GM12878 (cell line): ENCODE data around the gene PPP1R11. TPM values are rescaled to one million over a fixed set of nuclear protein-coding genes. Genes with fewer than 3 reads are reported as not detected.

Source experiments
- ATAC-seq: fragments of 200-7000 bp; cut with Tn5 transposase; 3 replicates; pipeline ENCODE4 v1.9.1; 2020; ENCODE audit warnings: mild to moderate bottlenecking, moderate library complexity
- BruUV-seq: library from RNA; stranded (reverse); fragments of 400-500 nt; replicated peaks from 2 replicates; lab custom pipeline; 2021; lab: Mats Ljungman, UMichigan
- CTCF ChIA-PET: fragments of 300-600 bp; sonication (Branson Sonifier 250); formaldehyde crosslinking; extraction: SDS; loops from one replicate; lab custom pipeline; 2021; ENCODE audit warnings: inconsistent platforms; lab: Yijun Ruan, JAX
- POLR2A ChIA-PET: fragments of 350-600 bp; formaldehyde crosslinking; extraction: SDS; loops from one replicate; lab custom pipeline; 2021; ENCODE audit warnings: inconsistent platforms; lab: Charles Lee
- RAD21 ChIA-PET: fragments of 300-600 bp; sonication (Branson Sonifier 250); formaldehyde crosslinking; loops from one replicate; lab custom pipeline; 2023; ENCODE audit warnings: antibody characterized with exemption; ENCODE audit not compliant: unreplicated experiment; lab: Charles Lee
- SMC1A ChIA-PET: fragments of 300-600 bp; sonication (Branson Sonifier 250); formaldehyde crosslinking; loops from one replicate; lab custom pipeline; 2023; ENCODE audit not compliant: unreplicated experiment, uncharacterized antibody; lab: Charles Lee
- DNase-seq: peaks from one replicate; pipeline ENCODE4 v3.0.0-alpha.2; 2011; ENCODE audit warnings: low read depth, low spot score
- FAIRE-seq: peaks from 3 replicates; lab custom pipeline; 2011; peaks lifted over from hg19 to GRCh38; lab: Jason Lieb, UNC
- H2AFZ ChIP-seq: 2 replicates; pipeline ENCODE4 v1.6.0; 2011; ENCODE audit warnings: low read depth, low read length, control low read depth; ENCODE audit not compliant: control insufficient read depth
- H3K27ac ChIP-seq: 2 replicates; pipeline ENCODE4 v1.5.1; 2011; ENCODE audit warnings: control low read depth; ENCODE audit not compliant: control insufficient read depth, insufficient read depth
- H3K27me3 ChIP-seq, 2 experiments: replicated peaks in 1 of 2; 2 replicates each; pipeline versions ENCODE4 v1.6.0 to v1.6.1; 2011; ENCODE audit warnings: low read length in 1 of 2; ENCODE audit not compliant: control insufficient read depth in 2 of 2, insufficient read depth in 2 of 2
- H3K36me3 ChIP-seq, 2 experiments: 2 replicates each; pipeline ENCODE4 v1.5.1; 2011; ENCODE audit warnings: low read length in 1 of 2; ENCODE audit not compliant: control insufficient read depth in 2 of 2, insufficient read depth in 2 of 2
- H3K4me1 ChIP-seq: 2 replicates; pipeline ENCODE4 v1.6.1; 2011; ENCODE audit warnings: mild to moderate bottlenecking, low read length, moderate library complexity, mixed read lengths; ENCODE audit not compliant: control insufficient read depth, insufficient read depth
- H3K4me2 ChIP-seq: 2 replicates; pipeline ENCODE4 v1.6.0; 2011; ENCODE audit warnings: control low read depth; ENCODE audit not compliant: control insufficient read depth, insufficient read depth
- H3K4me3 ChIP-seq: fragments of 200-600 bp; sonication (generic); 2 replicates; pipeline ENCODE4 v1.5.1; 2016
- H3K79me2 ChIP-seq: 2 replicates; pipeline ENCODE4 v1.6.0; 2011; ENCODE audit warnings: low read length; ENCODE audit not compliant: control insufficient read depth, insufficient read depth
- H3K9ac ChIP-seq: 2 replicates; pipeline ENCODE4 v1.8.0; 2011; ENCODE audit warnings: low read length, control low read depth, mixed read lengths; ENCODE audit not compliant: control insufficient read depth, insufficient read depth
- H3K9me3 ChIP-seq: replicated peaks from 3 replicates; pipeline ENCODE4 v1.5.1; 2011; ENCODE audit warnings: mild to moderate bottlenecking, low read length; ENCODE audit not compliant: control insufficient read depth, insufficient read depth
- H4K20me1 ChIP-seq: 2 replicates; pipeline ENCODE4 v1.6.0; 2011; ENCODE audit not compliant: control insufficient read depth, insufficient read depth
- BACH1 ChIP-seq: fragments of 450-650 bp; IDR thresholded peaks from 2 replicates; pipeline ENCODE4 v1.6.1; 2017; ENCODE audit warnings: mild to moderate bottlenecking, borderline replicate concordance
- E2F4 ChIP-seq: IDR thresholded peaks from 2 replicates; pipeline ENCODE4 v1.6.1; 2012; ENCODE audit warnings: low read depth, low read length, improper control_type of control experiment
- NFYB ChIP-seq: IDR thresholded peaks from 2 replicates; pipeline ENCODE4 v1.6.1; 2011; ENCODE audit warnings: low read depth, mild to moderate bottlenecking, low read length, improper control_type of control experiment, moderate library complexity; ENCODE audit not compliant: insufficient read depth
- SPI1 ChIP-seq: IDR thresholded peaks from 2 replicates; pipeline ENCODE4 v1.6.1; 2011; ENCODE audit warnings: low read depth, mild to moderate bottlenecking, low read length, moderate library complexity, borderline replicate concordance; ENCODE audit not compliant: insufficient read depth
- SREBF2 ChIP-seq: IDR thresholded peaks from 2 replicates; pipeline ENCODE4 v1.6.1; 2012; ENCODE audit warnings: mild to moderate bottlenecking, low read length
- SRF ChIP-seq, 2 experiments: IDR thresholded peaks; 2 replicates each; pipeline ENCODE4 v1.6.1; 2011; ENCODE audit warnings: low read depth in 2 of 2, low read length in 2 of 2, mild to moderate bottlenecking in 1 of 2, moderate library complexity in 1 of 2
- WGBS: methylation state at CpG from one replicate; pipeline ENCODE4 v1.1.6; 2016; ENCODE audit warnings: low lambda C conversion rate; ENCODE audit not compliant: insufficient replicate concordance, insufficient coverage; ENCODE audit errors: missing lambda C conversion rate; 5-methylcytosine and 5-hydroxymethylcytosine counted together
- in situ Hi-C: fragments of 300-500 bp; cut with MboI; formaldehyde crosslinking; loops from 9 replicates; pipeline ENCODE4 v1.14.3; 2018; ENCODE audit warnings: mixed read lengths
- intact Hi-C: fragments of 100-400 bp; cut with micrococcal nuclease; formaldehyde crosslinking; loops from one replicate; pipeline ENCODE4 v1.14.2; 2022; ENCODE audit not compliant: unreplicated experiment
- polyA plus RNA-seq, 11 experiments: library from polyadenylated mRNA; depleted of rRNA in 4 of 11; unstranded in 6 of 11; stranded (reverse) in 5 of 11; fragments of >200 nt; fragmentation: Nextera tagmentation in 4 of 11; fragmentation: Illumina TruSeq in 1 of 11; extraction: Ambion mirVana in 4 of 11; extraction: Trizol in 1 of 11; gene quantifications; 1 replicate in 1 of 11; 2 replicates in 10 of 11; pipeline versions ENCODE4 v1.2.1 to v1.2.3, GENCODE V29; 2011 to 2016; ENCODE audit warnings: inconsistent platforms in 2 of 11, missing spikeins in 2 of 11, low read depth in 1 of 11
- total RNA-seq, 4 experiments: library from RNA; depleted of rRNA in 3 of 4; stranded (reverse); fragments of >200 nt in 3 of 4; fragmentation: Illumina TruSeq in 1 of 4; extraction: Trizol in 1 of 4; gene quantifications; 2 replicates each; pipeline versions ENCODE4 v1.2.1 to v1.2.3, GENCODE V29; 2013 to 2021

PPP1R11 gene
- total and polyA plus RNA-seq, 10 of the 15 experiments (the other 5 are each of a cell fraction or from before 2014, with no cell fraction given), result 12.6 to 56.1 (median 33.5) TPM

- TF ChIP-seq SRF (IDR thresholded peaks at IDR 0.05; ENCODE audit: low read depth in 2 of 2, low read length in 2 of 2), result no peak
- TF ChIP-seq BACH1, result no peak
These were observed 41.8 kb upstream of the PPP1R11 start (continued) for GRCh38 chr6:30025186-30025585.

GRCh38 chr6:30029588-30029987, 37.4 kb upstream of the PPP1R11 start:
- ChIA-PET SMC1A (no interaction called here), RAD21 (no interaction called here), CTCF (no interaction called here), POLR2A (no interaction called here)
- Histone ChIP-seq H4K20me1 (no peaks in the 10 kb centered on the region), H3K27me3 (no peaks in the 10 kb centered on the region), H3K4me1 (no peaks in the 10 kb centered on the region), H3K9me3 (no peaks in the 10 kb centered on the region), H3K36me3 (no peaks in the 10 kb centered on the region), H3K4me2 (no peak overlapping the region), H3K27ac (no peak overlapping the region), H3K9ac (no peak overlapping the region), H2AFZ (no peak overlapping the region), H3K4me3 (no peak overlapping the region), H3K79me2 (no peaks in the 10 kb centered on the region)
- no TSS peak for BruUV-seq
- DNase-seq, result no peak
- WGBS, result 100% methylated on average over 1 of the region's 1 CpG
- intact Hi-C loops (no loop called here), in situ Hi-C loops (no loop called here)
- ATAC-seq, result no peak
- no peak for FAIRE-seq
- TF ChIP-seq NFYB (no peak), SPI1 (0 out of 2 replicates have a peak, but pooled peaks have one; percentile 9), SREBF2 (no peak), E2F4 (no peak)
